PC-9 (cell line): ENCODE results near the gene CFAP251. TPM values are rescaled to one million over a fixed set of nuclear protein-coding genes. Genes with fewer than 3 reads are reported as not detected.

Experiments
- BruUV-seq: library from RNA; stranded (reverse); fragments of 400-500 nt; replicated peaks from 2 replicates; lab custom pipeline; 2021; lab: Mats Ljungman, UMichigan
- CTCF ChIA-PET: fragments of 300-600 bp; sonication (Branson Sonifier 250); formaldehyde crosslinking; loops from one replicate; lab custom pipeline; 2022; ENCODE audit warnings: antibody characterized with exemption; lab: Charles Lee
- POLR2A ChIA-PET: fragments of 300-600 bp; sonication (Branson Sonifier 250); formaldehyde crosslinking; loops from one replicate; lab custom pipeline; 2022; ENCODE audit warnings: antibody characterized with exemption; ENCODE audit not compliant: unreplicated experiment; lab: Charles Lee
- DNase-seq, 2 experiments: peaks; one replicate each; pipeline versions ENCODE4 v3.0.0 to v3.0.0-alpha.2; 2015 to 2022; ENCODE audit warnings: mixed read lengths in 1 of 2
- H2AFZ ChIP-seq: fragments of 200-600 bp; sonication (generic); 2 replicates; pipeline ENCODE4 v1.8.1; 2017; ENCODE audit warnings: antibody characterized with exemption
- H3F3A ChIP-seq: fragments of 200-600 bp; sonication (generic); 2 replicates; pipeline ENCODE4 v1.8.1; 2017; ENCODE audit warnings: antibody characterized with exemption, mild to moderate bottlenecking, low read depth; ENCODE audit not compliant: insufficient read depth
- H3K27ac ChIP-seq: fragments of 200-600 bp; sonication (generic); 2 replicates; pipeline ENCODE4 v1.6.1; 2016; ENCODE audit warnings: mixed run types
- H3K27me3 ChIP-seq: fragments of 200-600 bp; sonication (generic); 2 replicates; pipeline ENCODE4 v1.6.1; 2016; ENCODE audit warnings: low read depth, mixed run types; ENCODE audit not compliant: insufficient read depth
- H3K36me3 ChIP-seq: fragments of 200-600 bp; sonication (generic); 2 replicates; pipeline ENCODE4 v1.6.1; 2016; ENCODE audit warnings: low read depth, mixed run types
- H3K4me1 ChIP-seq: fragments of 200-600 bp; sonication (generic); replicated peaks from 2 replicates; pipeline ENCODE4 v1.6.1; 2016; ENCODE audit warnings: mixed run types; ENCODE audit not compliant: insufficient read depth
- H3K4me2 ChIP-seq: fragments of 200-600 bp; sonication (generic); 2 replicates; pipeline ENCODE4 v1.6.1; 2017; ENCODE audit warnings: mixed run types
- H3K4me3 ChIP-seq: fragments of 200-600 bp; sonication (generic); 2 replicates; pipeline ENCODE4 v1.6.1; 2016; ENCODE audit warnings: mixed run types
- H3K79me2 ChIP-seq: fragments of 200-600 bp; sonication (generic); 2 replicates; pipeline ENCODE4 v1.6.1; 2017; ENCODE audit warnings: low read depth, mixed run types
- H3K9me2 ChIP-seq: fragments of 200-600 bp; sonication (generic); 2 replicates; pipeline ENCODE4 v1.8.1; 2017; ENCODE audit warnings: mild to moderate bottlenecking; ENCODE audit not compliant: insufficient read depth
- H3K9me3 ChIP-seq: fragments of 200-600 bp; sonication (generic); 2 replicates; pipeline ENCODE4 v1.8.1; 2016; ENCODE audit warnings: low read depth; ENCODE audit not compliant: insufficient read depth
- H4K20me1 ChIP-seq: fragments of 200-600 bp; sonication (generic); 2 replicates; pipeline ENCODE4 v1.8.1; 2017; ENCODE audit not compliant: insufficient read depth
- CTCF ChIP-seq: fragments of 200-600 bp; sonication (generic); conservative IDR thresholded peaks from 2 replicates; pipeline ENCODE4 v1.6.1; 2017; ENCODE audit warnings: mixed run types, antibody characterized with exemption, mild to moderate bottlenecking, moderate library complexity
- EZH2 ChIP-seq: fragments of 200-600 bp; sonication (generic); IDR thresholded peaks from 2 replicates; pipeline ENCODE4 v1.8.0; 2017; ENCODE audit warnings: antibody characterized with exemption, low read depth
- intact Hi-C: fragments of 100-400 bp; cut with micrococcal nuclease; formaldehyde crosslinking; loops from one replicate; pipeline ENCODE4 v1.10.0; 2022; ENCODE audit not compliant: unreplicated experiment
- total RNA-seq: library from RNA; stranded (reverse); gene quantifications from 2 replicates; pipeline ENCODE4 v1.2.3, GENCODE V29; 2021

The CFAP251 gene
- total RNA-seq, 1 experiment from 2014 or later, result 4.3 TPM

GRCh38 chr12:122051231-122051876 lies 133.0 kb downstream of the CFAP251 start:
- no peaks in the 10 kb centered on the region for H3K27me3 ChIP-seq
- TF ChIP-seq EZH2, result no peak
- TF ChIP-seq CTCF, result no peak
- H3K4me1 ChIP-seq, result no peaks in the 10 kb centered on the region
- no peaks in the 10 kb centered on the region for H3F3A ChIP-seq
- no peak overlapping the region for H3K4me3 ChIP-seq
- no peaks in the 10 kb centered on the region for H4K20me1 ChIP-seq
- POLR2A ChIA-PET, result no interaction called here
- H3K9me3 ChIP-seq, result no peaks in the 10 kb centered on the region
- H3K36me3 ChIP-seq, result no peaks in the 10 kb centered on the region
- no peak overlapping the region for H3K4me2 ChIP-seq
- no peak overlapping the region for H3K27ac ChIP-seq
- H3K79me2 ChIP-seq, result no peaks in the 10 kb centered on the region
- no TSS peak for BruUV-seq
- intact Hi-C loops, result loop anchor here (5.0 kb wide), 1 partner anchor 216 kb away; the partner anchor contains the start of gene VPS33A
- CTCF ChIA-PET, result interaction anchor here (0.8 kb wide), 1 partner anchor 72 kb away, joined by 3 read pairs; no protein-coding TSS in a partner anchor
- no peaks in the 10 kb centered on the region for H3K9me2 ChIP-seq
- no peak for DNase-seq
- no peak overlapping the region for H2AFZ ChIP-seq

GRCh38 chr12:122052285-122052684 lies 133.9 kb downstream of the CFAP251 start:
- H4K20me1 ChIP-seq, result no peaks in the 10 kb centered on the region
- ChIA-PET POLR2A (no interaction called here), CTCF (no interaction called here)
- no peak overlapping the region for H3K4me2 ChIP-seq
- intact Hi-C loops, result loop anchor here (5.0 kb wide), 1 partner anchor 215 kb away; the partner anchor contains the start of gene VPS33A
- no peak overlapping the region for H3K4me3 ChIP-seq
- no peaks in the 10 kb centered on the region for H3F3A ChIP-seq
- no peaks in the 10 kb centered on the region for H3K9me3 ChIP-seq
- H3K9me2 ChIP-seq, result no peaks in the 10 kb centered on the region
- H3K4me1 ChIP-seq, result no peaks in the 10 kb centered on the region
- H3K27ac ChIP-seq, result no peak overlapping the region
- no peak for DNase-seq
- H3K27me3 ChIP-seq, result no peaks in the 10 kb centered on the region
- H3K36me3 ChIP-seq, result no peaks in the 10 kb centered on the region
- no TSS peak for BruUV-seq
- TF ChIP-seq EZH2 (no peak), CTCF (no peak)
- no peak overlapping the region for H2AFZ ChIP-seq
- no peaks in the 10 kb centered on the region for H3K79me2 ChIP-seq

Other genes with a start within 250 kb of the CFAP251 start
- 1.8 and 2.9 TPM in 2 replicates for gene MORN3, start 248.9 kb upstream of the CFAP251 start, total RNA-seq
- gene TMEM120B, start 205.8 kb upstream of the CFAP251 start, total RNA-seq, result 10.3 and 12.4 TPM in 2 replicates
- 132 and 179 TPM in 2 replicates for gene RHOF, start 124.9 kb upstream of the CFAP251 start, total RNA-seq
- 16.4 and 22.6 TPM in 2 replicates for gene SETD1B, start 114.6 kb upstream of the CFAP251 start, total RNA-seq
- gene HPD, start 59.7 kb upstream of the CFAP251 start, total RNA-seq, result 0.35 and 0.92 TPM in 2 replicates
- gene PSMD9, start 29.8 kb upstream of the CFAP251 start, total RNA-seq, result 64.8 and 76.6 TPM in 2 replicates
- gene BCL7A, start 103.3 kb downstream of the CFAP251 start, total RNA-seq, result 6.3 and 6.6 TPM in 2 replicates
- 62.1 and 83.3 TPM in 2 replicates for gene MLXIP, start 160.2 kb downstream of the CFAP251 start, total RNA-seq